ENCODE results near the gene CAMSAP2. TPM values are rescaled to one million over a fixed set of nuclear protein-coding genes. Genes with fewer than 3 reads are reported as not detected.

Gene CAMSAP2
- total RNA-seq, 1 experiment from 2014 or later, result 40.3 TPM

DNA sequence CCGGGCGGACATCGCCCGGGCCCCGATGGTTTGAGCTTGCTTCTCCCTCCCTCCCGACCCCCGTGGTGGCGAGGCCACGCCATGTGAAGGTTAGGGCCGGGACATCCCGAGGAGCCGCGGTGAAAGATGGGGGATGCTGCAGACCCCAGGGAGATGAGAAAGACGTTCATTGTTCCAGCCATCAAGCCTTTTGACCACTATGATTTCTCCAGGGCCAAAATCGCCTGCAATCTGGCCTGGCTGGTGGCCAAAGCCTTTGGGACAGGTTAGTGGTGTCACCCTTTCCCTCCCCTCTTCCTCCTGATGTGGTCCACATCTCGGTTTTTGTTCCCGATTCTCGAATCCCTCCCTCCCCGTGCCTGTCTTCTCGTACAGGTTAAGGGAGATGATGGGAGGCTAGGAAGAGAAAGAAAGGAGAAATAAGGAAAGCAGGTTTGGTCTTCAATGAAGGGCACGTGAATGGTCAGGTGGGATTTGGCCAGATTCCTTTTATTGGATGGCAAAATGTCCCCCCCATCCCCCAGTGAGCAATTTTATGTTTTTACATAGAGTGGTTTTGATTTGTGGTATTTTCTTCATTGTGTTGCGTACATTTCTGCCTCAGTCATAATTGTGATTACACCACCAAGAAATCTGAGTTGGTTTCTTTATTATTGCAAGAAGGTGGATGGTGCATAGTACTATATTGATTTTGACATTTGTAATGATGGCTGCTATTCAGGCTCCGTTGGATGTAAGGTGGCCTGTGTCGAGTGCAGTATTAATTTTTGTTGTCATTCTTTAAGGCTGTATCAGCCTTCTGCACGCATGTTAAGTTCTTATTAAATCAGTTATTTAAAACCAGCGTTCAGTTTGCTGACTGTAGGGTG lies 1.2 kb downstream of the CAMSAP2 start:
- POLR2A ChIA-PET (ENCODE audit: unreplicated experiment), result interaction anchor here (0.6 kb wide), 1 partner anchor 36 kb away, joined by 7 read pairs; no protein-coding TSS in a partner anchor
- peak in 1 of 2 experiments; percentile 13 for DNase-seq
- peaks cover 44% of the 10 kb centered on the region for H3K4me1 ChIP-seq (replicated peaks; ENCODE audit: insufficient read depth)
- H4K20me1 ChIP-seq (ENCODE audit: insufficient read depth), result peaks cover 18% of the 10 kb centered on the region
- BruUV-seq (replicated peaks), result TSS peak; percentile 50
- peak overlapping the region; percentile 99 for H3K4me3 ChIP-seq
- no peaks in the 10 kb centered on the region for H3K9me3 ChIP-seq (ENCODE audit: insufficient read depth, low read depth)
- peak overlapping the region; percentile 93 for H2AFZ ChIP-seq
- peaks cover 52% of the 10 kb centered on the region for H3K79me2 ChIP-seq (ENCODE audit: low read depth)
- intact Hi-C loops (cut with micrococcal nuclease; ENCODE audit: unreplicated experiment), result loop anchor here (1.0 to 2.0 kb wide), 3 partner anchors 63 to 119 kb away; partner anchors contain the start of gene KIF14
- peaks cover 5% of the 10 kb centered on the region for H3F3A ChIP-seq (ENCODE audit: insufficient read depth, low read depth)
- peak overlapping the region; percentile 91; the same call in 1 of the 2 replicates for H3K27ac ChIP-seq
- CTCF ChIA-PET, result no interaction called here
- H3K36me3 ChIP-seq (ENCODE audit: low read depth), result no peaks in the 10 kb centered on the region
- H3K9me2 ChIP-seq (ENCODE audit: insufficient read depth), result no peaks in the 10 kb centered on the region
- H3K4me2 ChIP-seq, result peak overlapping the region; percentile 100
- TF ChIP-seq EZH2 (IDR thresholded peaks at IDR 0.05; ENCODE audit: low read depth), result no peak
- TF ChIP-seq, protein P1, sequence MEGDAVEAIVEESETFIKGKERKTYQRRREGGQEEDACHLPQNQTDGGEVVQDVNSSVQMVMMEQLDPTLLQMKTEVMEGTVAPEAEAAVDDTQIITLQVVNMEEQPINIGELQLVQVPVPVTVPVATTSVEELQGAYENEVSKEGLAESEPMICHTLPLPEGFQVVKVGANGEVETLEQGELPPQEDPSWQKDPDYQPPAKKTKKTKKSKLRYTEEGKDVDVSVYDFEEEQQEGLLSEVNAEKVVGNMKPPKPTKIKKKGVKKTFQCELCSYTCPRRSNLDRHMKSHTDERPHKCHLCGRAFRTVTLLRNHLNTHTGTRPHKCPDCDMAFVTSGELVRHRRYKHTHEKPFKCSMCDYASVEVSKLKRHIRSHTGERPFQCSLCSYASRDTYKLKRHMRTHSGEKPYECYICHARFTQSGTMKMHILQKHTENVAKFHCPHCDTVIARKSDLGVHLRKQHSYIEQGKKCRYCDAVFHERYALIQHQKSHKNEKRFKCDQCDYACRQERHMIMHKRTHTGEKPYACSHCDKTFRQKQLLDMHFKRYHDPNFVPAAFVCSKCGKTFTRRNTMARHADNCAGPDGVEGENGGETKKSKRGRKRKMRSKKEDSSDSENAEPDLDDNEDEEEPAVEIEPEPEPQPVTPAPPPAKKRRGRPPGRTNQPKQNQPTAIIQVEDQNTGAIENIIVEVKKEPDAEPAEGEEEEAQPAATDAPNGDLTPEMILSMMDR (conservative IDR thresholded peaks at IDR 0.05), result no peak
- H3K27me3 ChIP-seq (ENCODE audit: insufficient read depth, low read depth), result no peaks in the 10 kb centered on the region

GRCh38 chr1:200740571-200741208 lies 2.0 kb downstream of the CAMSAP2 start:
- no peak overlapping the region; the same call in 1 of the 2 replicates for H2AFZ ChIP-seq
- no peak overlapping the region for H3K27ac ChIP-seq
- TF ChIP-seq EZH2 (IDR thresholded peaks at IDR 0.05; ENCODE audit: low read depth), result no peak
- TF ChIP-seq, protein P1 (conservative IDR thresholded peaks at IDR 0.05), result no peak

DNA sequence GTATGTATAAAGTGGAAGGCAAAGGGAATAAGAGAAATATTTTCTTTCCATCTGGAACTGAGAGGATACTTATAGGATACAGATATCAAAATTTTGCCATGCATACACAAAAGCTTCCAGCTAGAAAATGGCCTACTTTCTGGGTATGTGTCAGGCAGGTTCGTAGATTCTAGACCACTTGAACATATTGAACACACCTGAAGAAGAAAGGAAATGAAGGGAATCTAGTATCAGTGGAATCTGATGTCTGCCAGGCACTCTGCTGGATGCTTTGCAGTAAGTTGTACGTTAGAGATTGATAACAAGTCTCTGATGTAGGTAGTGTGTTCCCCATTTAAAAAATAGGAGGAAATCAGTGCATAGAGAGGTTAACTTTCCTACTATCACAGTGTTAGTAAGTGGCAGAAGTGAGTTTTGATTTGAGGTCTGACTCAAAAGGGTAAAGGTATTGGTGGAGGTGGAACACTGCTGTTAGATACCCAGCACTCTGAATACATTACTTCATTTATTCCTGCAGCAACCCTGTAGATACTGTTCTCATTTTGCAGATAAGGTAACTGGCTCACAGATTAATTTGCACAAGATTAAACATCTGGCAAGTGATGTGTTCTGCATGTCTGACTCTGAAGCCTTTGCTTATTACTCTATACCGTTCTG lies 3.0 kb downstream of the CAMSAP2 start:
- CTCF ChIA-PET, result interaction anchor here (0.6 kb wide), 2 partner anchors 56 to 119 kb away, joined by 3 to 4 read pairs; no protein-coding TSS in a partner anchor
- H3K27me3 ChIP-seq (ENCODE audit: insufficient read depth, low read depth), result no peaks in the 10 kb centered on the region
- BruUV-seq (replicated peaks), result no TSS peak
- H3F3A ChIP-seq (ENCODE audit: insufficient read depth, low read depth), result peaks cover 5% of the 10 kb centered on the region
- no peak for TF ChIP-seq EZH2 (IDR thresholded peaks at IDR 0.05; ENCODE audit: low read depth)
- TF ChIP-seq, protein P1 (conservative IDR thresholded peaks at IDR 0.05), result no peak
- peak overlapping the region; percentile 99; the same call in 1 of the 2 replicates for H3K4me3 ChIP-seq
- H3K79me2 ChIP-seq (ENCODE audit: low read depth), result peaks cover 68% of the 10 kb centered on the region
- no peak for DNase-seq
- H2AFZ ChIP-seq, result no peak overlapping the region
- no peaks in the 10 kb centered on the region for H3K9me3 ChIP-seq (ENCODE audit: insufficient read depth, low read depth)
- POLR2A ChIA-PET (ENCODE audit: unreplicated experiment), result no interaction called here
- H3K27ac ChIP-seq, result no peak overlapping the region
- H3K4me2 ChIP-seq, result peak overlapping the region; percentile 100
- peaks cover 44% of the 10 kb centered on the region for H3K4me1 ChIP-seq (replicated peaks; ENCODE audit: insufficient read depth)
- no peaks in the 10 kb centered on the region; the same call in 1 of the 2 replicates for H3K36me3 ChIP-seq (ENCODE audit: low read depth)
- H4K20me1 ChIP-seq (ENCODE audit: insufficient read depth), result peaks cover 18% of the 10 kb centered on the region
- intact Hi-C loops (cut with micrococcal nuclease; ENCODE audit: unreplicated experiment), result no loop called here
- H3K9me2 ChIP-seq (ENCODE audit: insufficient read depth), result no peaks in the 10 kb centered on the region

More at GRCh38 chr1:200740571-200741208, 2.0 kb downstream of the CAMSAP2 start:
- BruUV-seq (replicated peaks), result no TSS peak
- peak overlapping the region; percentile 100 for H3K4me2 ChIP-seq
- intact Hi-C loops (cut with micrococcal nuclease; ENCODE audit: unreplicated experiment), result no loop called here
- H3K79me2 ChIP-seq (ENCODE audit: low read depth), result peaks cover 60% of the 10 kb centered on the region
- H3K4me1 ChIP-seq (replicated peaks; ENCODE audit: insufficient read depth), result peaks cover 44% of the 10 kb centered on the region
- no peaks in the 10 kb centered on the region for H3K36me3 ChIP-seq (ENCODE audit: low read depth)
- peaks cover 5% of the 10 kb centered on the region for H3F3A ChIP-seq (ENCODE audit: insufficient read depth, low read depth)
- CTCF ChIA-PET, result interaction anchor here (0.6 kb wide), 1 partner anchor 55 kb away, joined by 3 read pairs; no protein-coding TSS in a partner anchor
- no peaks in the 10 kb centered on the region for H3K9me3 ChIP-seq (ENCODE audit: insufficient read depth, low read depth)
- H4K20me1 ChIP-seq (ENCODE audit: insufficient read depth), result peaks cover 18% of the 10 kb centered on the region
- DNase-seq, result no peak
- H3K4me3 ChIP-seq, result peak overlapping the region; percentile 99
- POLR2A ChIA-PET (ENCODE audit: unreplicated experiment), result no interaction called here
- no peaks in the 10 kb centered on the region for H3K9me2 ChIP-seq (ENCODE audit: insufficient read depth)
- H3K27me3 ChIP-seq (ENCODE audit: insufficient read depth, low read depth), result no peaks in the 10 kb centered on the region
